Measurements from ENCODE around the gene BATF. TPM values are rescaled to one million over a fixed set of nuclear protein-coding genes. Genes with fewer than 3 reads are reported as not detected.

BATF gene
- polyA plus RNA-seq, 1 of the 3 experiments (the other 2 are of a cell fraction): not detected

GRCh38 chr14:75559045-75559444 is 36.8 kb downstream of the BATF start:
- 62% methylated on average over 6 of the region's 6 CpGs for WGBS (ENCODE audit: low lambda C conversion rate)
- Histone ChIP-seq H3K27me3 (ENCODE audit: insufficient read depth) (peaks cover 8% of the 10 kb centered on the region; the same call in 1 of the 2 replicates), H3K4me2 (no peak overlapping the region), H3K9me2 (no peaks in the 10 kb centered on the region), H4K20me1 (ENCODE audit: insufficient read depth) (no peaks in the 10 kb centered on the region), H3K9me3 (no peaks in the 10 kb centered on the region), H2AFZ (ENCODE audit: low read depth) (no peak overlapping the region), H3K4me1 (ENCODE audit: control insufficient read depth in 1 of 2, insufficient read depth in 2 of 2, low read depth in 1 of 2, low read length in 1 of 2) (peaks cover 0 to 15% of the 10 kb centered on the region in 2 experiments; a peak in 2 of 4 replicates), H3K36me3 (replicated peaks in 1 of 2; ENCODE audit: control insufficient read depth in 1 of 2, insufficient read depth in 2 of 2, low read length in 1 of 2) (no peaks in the 10 kb centered on the region), H3F3A (replicated peaks; ENCODE audit: insufficient read depth) (no peaks in the 10 kb centered on the region), H3K27ac (ENCODE audit: low read depth in 2 of 2, low read length in 1 of 2) (no peak overlapping the region), H3K9ac (no peak overlapping the region), H3K79me2 (ENCODE audit: insufficient read depth) (no peaks in the 10 kb centered on the region), H3K4me3 (ENCODE audit: low read depth in 2 of 2, low read length in 1 of 2) (no peak overlapping the region)
- no peak for DNase-seq
- ChIA-PET CTCF (interaction anchor here (0.7 to 6.6 kb wide), 6 partner anchors 8 to 249 kb away, joined by 3 to 113 read pairs (median 44); partner anchors contain the start of gene FLVCR2), POLR2A (no interaction called here)
- no peak for TF ChIP-seq ELF1 (IDR thresholded peaks at IDR 0.05)
- no peak for TF ChIP-seq TCF12 (IDR thresholded peaks at IDR 0.05)
- no peak for TF ChIP-seq FOSL2 (IDR thresholded peaks at IDR 0.05; ENCODE audit: borderline replicate concordance, low read depth)

DNA sequence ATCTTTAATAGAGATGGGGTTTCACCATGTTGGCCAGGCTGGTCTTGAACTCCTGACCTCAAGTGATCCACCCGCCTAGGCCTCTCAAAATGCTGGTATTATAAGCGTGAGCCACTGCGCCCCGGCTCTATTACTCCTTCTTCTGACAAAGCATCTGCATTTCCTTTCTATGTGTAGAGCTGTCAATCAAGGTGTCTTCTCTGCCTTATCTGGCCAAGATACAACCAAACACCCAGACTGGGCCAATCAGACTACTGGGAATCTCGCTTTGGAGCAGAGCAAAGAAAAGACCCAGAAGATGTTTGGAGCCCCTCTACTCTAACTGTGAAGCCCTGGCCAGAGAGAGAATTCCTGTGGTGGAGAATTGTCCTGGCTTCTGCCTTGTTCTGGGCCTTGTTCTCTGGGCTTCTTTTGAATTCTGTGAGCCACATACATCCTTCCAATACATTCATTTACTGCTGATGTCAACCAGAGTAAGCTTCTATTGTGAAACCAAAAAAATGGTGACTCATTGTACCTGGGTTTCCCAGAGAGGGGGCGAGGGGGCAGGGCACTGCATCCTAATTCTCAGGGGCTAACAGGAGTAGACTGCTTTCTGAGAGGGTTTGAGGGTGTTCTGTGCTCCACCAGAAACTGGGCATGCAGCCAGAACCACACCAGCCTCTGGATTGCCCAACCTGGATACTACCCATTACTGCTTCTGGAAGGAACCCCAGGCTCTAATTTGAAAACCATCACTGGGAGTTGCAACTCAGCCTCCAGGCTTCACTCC is 37.4 kb downstream of the BATF start:
- Histone ChIP-seq H3K9me3 (no peaks in the 10 kb centered on the region), H3K4me2 (no peak overlapping the region), H3K4me1 (ENCODE audit: control insufficient read depth in 1 of 2, insufficient read depth in 2 of 2, low read depth in 1 of 2, low read length in 1 of 2) (peaks cover 0 to 9% of the 10 kb centered on the region in 2 experiments; a peak in 2 of 4 replicates), H4K20me1 (ENCODE audit: insufficient read depth) (no peaks in the 10 kb centered on the region), H3F3A (replicated peaks; ENCODE audit: insufficient read depth) (no peaks in the 10 kb centered on the region), H3K36me3 (replicated peaks in 1 of 2; ENCODE audit: control insufficient read depth in 1 of 2, insufficient read depth in 2 of 2, low read length in 1 of 2) (no peaks in the 10 kb centered on the region), H3K4me3 (ENCODE audit: low read depth in 2 of 2, low read length in 1 of 2) (no peak overlapping the region), H2AFZ (ENCODE audit: low read depth) (no peak overlapping the region), H3K9ac (no peak overlapping the region), H3K79me2 (ENCODE audit: insufficient read depth) (no peaks in the 10 kb centered on the region), H3K27me3 (ENCODE audit: insufficient read depth) (peaks cover 8% of the 10 kb centered on the region; the same call in 1 of the 2 replicates), H3K27ac (ENCODE audit: low read depth in 2 of 2, low read length in 1 of 2) (no peak overlapping the region), H3K9me2 (no peaks in the 10 kb centered on the region)
- CTCF ChIA-PET: interaction anchor here (0.7 to 6.6 kb wide), 17 partner anchors 9 to 433 kb away, joined by 3 to 113 read pairs (median 12); partner anchors contain the start of genes FLVCR2 and NEK9
- 58% methylated on average over 6 of the region's 6 CpGs for WGBS (ENCODE audit: low lambda C conversion rate)
- no peak for DNase-seq
- TF ChIP-seq GATA2 (CRISPR knock-in tag; IDR thresholded peaks at IDR 0.05): no peak
- no peak for TF ChIP-seq ZBTB33 (IDR thresholded peaks at IDR 0.05; ENCODE audit: borderline replicate concordance, low read depth)
- TF ChIP-seq RXRA (IDR thresholded peaks at IDR 0.05; ENCODE audit: borderline replicate concordance, low read depth): no peak
- TF ChIP-seq GABPA (IDR thresholded peaks at IDR 0.05; ENCODE audit: low read depth): no peak
- no peak for TF ChIP-seq POLR2AphosphoS5 (IDR thresholded peaks at IDR 0.05; ENCODE audit: low read depth, low read length)
- TF ChIP-seq MEF2A (IDR thresholded peaks at IDR 0.05; ENCODE audit: borderline replicate concordance, low read depth): no peak
- no peak for TF ChIP-seq FOXJ3 (CRISPR knock-in tag; IDR thresholded peaks at IDR 0.05)
- TF ChIP-seq, protein P1, sequence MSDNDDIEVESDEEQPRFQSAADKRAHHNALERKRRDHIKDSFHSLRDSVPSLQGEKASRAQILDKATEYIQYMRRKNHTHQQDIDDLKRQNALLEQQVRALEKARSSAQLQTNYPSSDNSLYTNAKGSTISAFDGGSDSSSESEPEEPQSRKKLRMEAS (IDR thresholded peaks at IDR 0.05; ENCODE audit: low read depth): no peak
- no peak for TF ChIP-seq CHD2 (IDR thresholded peaks at IDR 0.05; ENCODE audit: low read length, partially characterized antibody)
- POLR2A ChIA-PET: interaction anchor here (1.0 kb wide), 1 partner anchor 67 kb away, joined by 3 read pairs; no protein-coding TSS in a partner anchor
